HFFc6 (cell line): ENCODE measurements around the gene DHX38. TPM values are rescaled to one million over a fixed set of nuclear protein-coding genes. Genes with fewer than 3 reads are reported as not detected.

Source experiments
- DNase-seq: peaks from one replicate; pipeline ENCODE4 v3.0.0-alpha.2; 2018
- H3K27ac Mint-ChIP-seq: 2 replicates; pipeline ENCODE4 v1.8.0; 2020; ENCODE audit warnings: mild to moderate bottlenecking, mixed read lengths
- H3K27me3 Mint-ChIP-seq: 2 replicates; pipeline ENCODE4 v1.8.0; 2021; ENCODE audit warnings: mild to moderate bottlenecking, moderate library complexity, mixed read lengths; ENCODE audit not compliant: insufficient read depth
- H3K36me3 Mint-ChIP-seq: 2 replicates; pipeline ENCODE4 v1.8.0; 2021; ENCODE audit warnings: low read depth, mixed read lengths
- H3K4me1 Mint-ChIP-seq: 2 replicates; pipeline ENCODE4 v1.8.0; 2020; ENCODE audit warnings: low read depth, mixed read lengths
- H3K4me3 Mint-ChIP-seq: 2 replicates; pipeline ENCODE4 v1.8.0; 2020; ENCODE audit warnings: mild to moderate bottlenecking, moderate library complexity, mixed read lengths
- H3K9me3 Mint-ChIP-seq: 2 replicates; pipeline ENCODE4 v1.8.0; 2020; ENCODE audit warnings: mild to moderate bottlenecking, mixed read lengths
- CTCF ChIP-seq: fragments of 200-600 bp; sonication (generic); IDR thresholded peaks from 2 replicates; pipeline ENCODE4 v1.5.0; 2021; ENCODE audit warnings: antibody characterized with exemption, mild to moderate bottlenecking
- total RNA-seq, 6 experiments: library from RNA; stranded (reverse); fragmentation: NEBNext Ultra II Directional; extraction: Animal tissue kit (Norgen Biotek cat#: 25700); gene quantifications; 2 replicates in 1 of 6; 3 replicates in 5 of 6; pipeline ENCODE4 v1.2.3, GENCODE V29; 2021

Gene DHX38
- total RNA-seq, 6 experiments from 2014 or later = 51.1 to 58.2 (median 55.6) TPM

- H3K9me3 Mint-ChIP-seq = no peaks in the 10 kb centered on the region
- peaks cover 6% of the 10 kb centered on the region for H3K4me1 Mint-ChIP-seq
- H3K27ac Mint-ChIP-seq = no peak overlapping the region
- no peak overlapping the region for H3K4me3 Mint-ChIP-seq
- DNase-seq = no peak
- H3K27me3 Mint-ChIP-seq = peaks cover 13% of the 10 kb centered on the region
- no peaks in the 10 kb centered on the region for H3K36me3 Mint-ChIP-seq
- TF ChIP-seq CTCF = no peak
Measured at GRCh38 chr16:72129976-72130656, 36.5 kb downstream of the DHX38 start.

DNA sequence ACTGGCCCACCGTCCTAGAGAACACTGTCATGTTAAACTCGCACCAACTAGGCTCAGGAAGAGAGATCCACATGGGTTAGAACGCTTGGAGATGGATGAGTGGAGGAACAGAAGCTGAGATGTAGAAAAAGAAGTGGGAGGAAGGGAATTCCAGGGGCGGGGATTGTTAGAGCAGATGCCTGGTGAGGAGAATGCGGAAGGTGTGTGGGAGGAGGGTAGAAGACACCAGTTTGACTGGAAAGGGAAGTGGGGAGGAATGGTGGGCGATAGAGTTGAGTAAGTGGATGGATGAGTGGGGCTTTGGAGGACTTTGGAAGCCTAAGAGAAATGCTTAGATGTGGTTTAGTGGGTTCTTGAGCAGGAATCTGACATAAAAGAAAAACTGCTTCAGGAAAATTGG, 37.4 kb downstream of the DHX38 start:
- H3K4me3 Mint-ChIP-seq = no peak overlapping the region
- H3K36me3 Mint-ChIP-seq = no peaks in the 10 kb centered on the region
- H3K27ac Mint-ChIP-seq = no peak overlapping the region
- no peak for TF ChIP-seq CTCF
- H3K4me1 Mint-ChIP-seq = no peaks in the 10 kb centered on the region; the same call in 1 of the 2 replicates
- H3K9me3 Mint-ChIP-seq = no peaks in the 10 kb centered on the region
- peaks cover 13% of the 10 kb centered on the region for H3K27me3 Mint-ChIP-seq
- no peak for DNase-seq

- H3K4me1 Mint-ChIP-seq = no peaks in the 10 kb centered on the region; the same call in 1 of the 2 replicates
- TF ChIP-seq CTCF = no peak
- H3K9me3 Mint-ChIP-seq = no peaks in the 10 kb centered on the region
- H3K27me3 Mint-ChIP-seq = peaks cover 14% of the 10 kb centered on the region
- H3K36me3 Mint-ChIP-seq = no peaks in the 10 kb centered on the region
- H3K4me3 Mint-ChIP-seq = no peak overlapping the region
- no peak overlapping the region for H3K27ac Mint-ChIP-seq
- DNase-seq = no peak
Measured at GRCh38 chr16:72132726-72133125, 39.1 kb downstream of the DHX38 start.

GRCh38 chr16:72134507-72134906, 40.9 kb downstream of the DHX38 start:
- no peaks in the 10 kb centered on the region for H3K36me3 Mint-ChIP-seq
- no peak overlapping the region for H3K4me3 Mint-ChIP-seq
- no peak overlapping the region for H3K27ac Mint-ChIP-seq
- no peaks in the 10 kb centered on the region; the same call in 1 of the 2 replicates for H3K4me1 Mint-ChIP-seq
- TF ChIP-seq CTCF = no peak
- peaks cover 14% of the 10 kb centered on the region for H3K27me3 Mint-ChIP-seq
- H3K9me3 Mint-ChIP-seq = no peaks in the 10 kb centered on the region
- no peak for DNase-seq

GRCh38 chr16:72137380-72138063, 43.9 kb downstream of the DHX38 start:
- Mint-ChIP-seq H3K4me1 (no peaks in the 10 kb centered on the region), H3K27me3 (peaks cover 7% of the 10 kb centered on the region), H3K27ac (no peak overlapping the region), H3K36me3 (no peaks in the 10 kb centered on the region), H3K9me3 (no peaks in the 10 kb centered on the region), H3K4me3 (no peak overlapping the region)
- no peak for DNase-seq
- TF ChIP-seq CTCF = no peak
